GM21529 (cell line): ENCODE measurements around the gene SEC24D.
A peak's percentile ranks its signal among the peaks of the same experiment; 100 is the strongest.

Experiments
- ATAC-seq: cut with Tn5 transposase; IDR thresholded peaks from one replicate; pipeline ENCODE4 v1.9.1; 2021; ENCODE audit not compliant: unreplicated experiment

SEC24D gene

GRCh38 chr4:118776157-118776954 is 59.6 kb downstream of the SEC24D start:
- ATAC-seq = no peak

- no peak for ATAC-seq
Observed at GRCh38 chr4:118775405-118775804, 60.5 kb downstream of the SEC24D start.

- ATAC-seq = no peak
Observed at GRCh38 chr4:118774989-118775388, 60.9 kb downstream of the SEC24D start.

- no peak for ATAC-seq
Observed at GRCh38 chr4:118774321-118774720, 61.6 kb downstream of the SEC24D start.

GRCh38 chr4:118773429-118773792 is 62.5 kb downstream of the SEC24D start:
- ATAC-seq = no peak

- no peak for ATAC-seq
Observed at GRCh38 chr4:118772767-118773428, 63.0 kb downstream of the SEC24D start.

GRCh38 chr4:118772081-118772766 is 63.7 kb downstream of the SEC24D start:
- ATAC-seq = peak; percentile 73

- ATAC-seq = no peak
Observed at GRCh38 chr4:118770741-118771187, 65.2 kb downstream of the SEC24D start.

- no peak for ATAC-seq
Observed at GRCh38 chr4:118769161-118769560, 66.8 kb downstream of the SEC24D start.

GRCh38 chr4:118767109-118767508 is 68.8 kb downstream of the SEC24D start:
- no peak for ATAC-seq

GRCh38 chr4:118765399-118765798 is 70.5 kb downstream of the SEC24D start:
- no peak for ATAC-seq

GRCh38 chr4:118762730-118763477 is 73.0 kb downstream of the SEC24D start:
- ATAC-seq = no peak

GRCh38 chr4:118762155-118762554 is 73.8 kb downstream of the SEC24D start:
- ATAC-seq = no peak

- no peak for ATAC-seq
Observed at GRCh38 chr4:118761397-118762016, 74.4 kb downstream of the SEC24D start.

GRCh38 chr4:118760493-118760892 is 75.4 kb downstream of the SEC24D start:
- peak; percentile 98 for ATAC-seq

- ATAC-seq = peak; percentile 37
Observed at GRCh38 chr4:118760092-118760491, 75.8 kb downstream of the SEC24D start.

GRCh38 chr4:118759481-118759880 is 76.4 kb downstream of the SEC24D start:
- ATAC-seq = no peak

- no peak for ATAC-seq
Observed at GRCh38 chr4:118758293-118758692, 77.6 kb downstream of the SEC24D start.

GRCh38 chr4:118757761-118758251 is 78.1 kb downstream of the SEC24D start:
- no peak for ATAC-seq

GRCh38 chr4:118756958-118757357 is 79.0 kb downstream of the SEC24D start:
- ATAC-seq = no peak

- no peak for ATAC-seq
Observed at GRCh38 chr4:118756429-118756828, 79.5 kb downstream of the SEC24D start.
